Measurements from ENCODE around the gene CALCOCO1. TPM values are rescaled to one million over a fixed set of nuclear protein-coding genes. Genes with fewer than 3 reads are reported as not detected.

The CALCOCO1 gene
- total and polyA plus RNA-seq, 9 donors = 52.2 to 202 (median 142) TPM

DNA sequence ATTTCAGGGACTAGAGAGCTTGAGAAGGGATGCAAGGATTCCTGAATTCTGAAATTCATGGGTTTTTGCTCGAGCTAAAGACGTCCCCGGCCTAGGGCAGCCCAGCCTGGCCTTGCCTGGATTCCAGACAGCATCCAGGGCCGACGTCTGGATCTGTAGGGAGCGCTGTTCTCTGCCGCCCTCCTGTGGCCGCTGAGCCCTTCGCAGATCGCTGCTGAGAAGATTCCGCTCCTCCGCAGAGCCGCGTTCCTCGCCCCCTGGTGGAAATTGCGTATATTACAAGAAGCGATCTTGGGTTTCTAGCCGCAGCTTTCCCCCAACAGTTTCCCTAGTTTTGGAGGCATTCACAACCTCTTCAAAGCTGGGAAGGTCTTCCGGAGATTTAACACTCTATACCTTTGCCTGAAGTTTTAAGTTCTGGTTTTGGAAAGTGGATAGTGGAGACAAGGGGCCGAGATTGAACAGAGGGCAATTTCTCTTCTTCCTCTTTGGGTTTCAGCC lies 19.4 kb upstream of the CALCOCO1 start:
- H3K27me3 ChIP-seq = no peaks in the 10 kb centered on the region
- intact Hi-C loops (cut with DNase I) = loop anchor here in 3 of 4 donors (2.0 to 10.0 kb wide), 2 partner anchors 44 to 202 kb away; no protein-coding TSS in a partner anchor
- WGBS, 3 donors = 1% methylated on average over 20 of the region's 20 CpGs

DNA sequence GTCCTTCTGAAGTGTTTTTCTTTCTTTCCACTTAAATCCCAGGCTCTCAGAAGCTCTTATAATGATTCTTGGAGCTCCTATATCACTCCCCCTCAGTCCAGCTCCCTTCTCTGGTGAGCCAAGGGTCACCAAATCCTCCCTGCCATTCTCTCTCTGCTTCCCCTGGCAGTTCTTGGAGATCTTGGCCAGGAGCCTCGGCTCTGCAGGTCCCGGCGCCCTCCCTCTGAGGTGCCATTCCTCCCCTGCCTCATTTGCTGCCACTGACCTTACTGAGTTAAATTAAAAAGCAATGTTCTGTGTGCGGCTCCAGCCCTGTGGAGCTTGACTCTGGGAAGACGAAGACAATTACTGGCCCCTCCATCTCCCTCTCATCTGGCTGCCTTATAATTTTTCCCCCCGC lies 17.5 kb upstream of the CALCOCO1 start:
- Histone ChIP-seq H3K4me1 (ENCODE audit: insufficient read depth) (peaks cover 4% of the 10 kb centered on the region), H3K9me3 (no peaks in the 10 kb centered on the region), H3K36me3 (no peaks in the 10 kb centered on the region), H3K27me3 (no peaks in the 10 kb centered on the region), H3K4me3 (no peak overlapping the region), H3K27ac (no peak overlapping the region)
- intact Hi-C loops (cut with DNase I) = loop anchor here (5.0 to 10.0 kb wide), 3 partner anchors 42 to 202 kb away; no protein-coding TSS in a partner anchor
- WGBS, 3 donors = 24 to 39% (median 30%) methylated on average over 6 of the region's 6 CpGs
- TF ChIP-seq POLR2A (IDR thresholded peaks at IDR 0.05) = no peak
- no peak for TF ChIP-seq CTCF (IDR thresholded peaks at IDR 0.05)
- no peak for TF ChIP-seq EP300 (IDR thresholded peaks at IDR 0.05)
- DNase-seq = no peak

More for the DNA sequence above, 19.4 kb upstream of the CALCOCO1 start:
- Histone ChIP-seq H3K36me3 (no peaks in the 10 kb centered on the region), H3K9me3 (no peaks in the 10 kb centered on the region), H3K4me3 (no peak overlapping the region), H3K4me1 (ENCODE audit: insufficient read depth) (peaks cover 4% of the 10 kb centered on the region), H3K27ac (no peak overlapping the region)
- DNase-seq = peak; percentile 91 to 97 (median 95)
- TF ChIP-seq EP300 (IDR thresholded peaks at IDR 0.05) (no peak), CTCF (IDR thresholded peaks at IDR 0.05) (peak; percentile 99)

GRCh38 chr12:53744130-53744441 lies 16.8 kb upstream of the CALCOCO1 start:
- TF ChIP-seq POLR2A (IDR thresholded peaks at IDR 0.05) = no peak
- TF ChIP-seq CTCF (IDR thresholded peaks at IDR 0.05) = no peak
- TF ChIP-seq EP300 (IDR thresholded peaks at IDR 0.05) = no peak
- DNase-seq = no peak
- H3K27ac ChIP-seq = no peak overlapping the region
- H3K36me3 ChIP-seq = no peaks in the 10 kb centered on the region
- no peak overlapping the region for H3K4me3 ChIP-seq
- H3K9me3 ChIP-seq = no peaks in the 10 kb centered on the region
- peaks cover 4% of the 10 kb centered on the region for H3K4me1 ChIP-seq (ENCODE audit: insufficient read depth)
- intact Hi-C loops (cut with DNase I) = loop anchor here (5.0 to 10.0 kb wide), 3 partner anchors 42 to 202 kb away; no protein-coding TSS in a partner anchor
- H3K27me3 ChIP-seq = no peaks in the 10 kb centered on the region
- 74 to 87% (median 76%) methylated on average over 1 of the region's 1 CpG for WGBS, 3 donors

DNA sequence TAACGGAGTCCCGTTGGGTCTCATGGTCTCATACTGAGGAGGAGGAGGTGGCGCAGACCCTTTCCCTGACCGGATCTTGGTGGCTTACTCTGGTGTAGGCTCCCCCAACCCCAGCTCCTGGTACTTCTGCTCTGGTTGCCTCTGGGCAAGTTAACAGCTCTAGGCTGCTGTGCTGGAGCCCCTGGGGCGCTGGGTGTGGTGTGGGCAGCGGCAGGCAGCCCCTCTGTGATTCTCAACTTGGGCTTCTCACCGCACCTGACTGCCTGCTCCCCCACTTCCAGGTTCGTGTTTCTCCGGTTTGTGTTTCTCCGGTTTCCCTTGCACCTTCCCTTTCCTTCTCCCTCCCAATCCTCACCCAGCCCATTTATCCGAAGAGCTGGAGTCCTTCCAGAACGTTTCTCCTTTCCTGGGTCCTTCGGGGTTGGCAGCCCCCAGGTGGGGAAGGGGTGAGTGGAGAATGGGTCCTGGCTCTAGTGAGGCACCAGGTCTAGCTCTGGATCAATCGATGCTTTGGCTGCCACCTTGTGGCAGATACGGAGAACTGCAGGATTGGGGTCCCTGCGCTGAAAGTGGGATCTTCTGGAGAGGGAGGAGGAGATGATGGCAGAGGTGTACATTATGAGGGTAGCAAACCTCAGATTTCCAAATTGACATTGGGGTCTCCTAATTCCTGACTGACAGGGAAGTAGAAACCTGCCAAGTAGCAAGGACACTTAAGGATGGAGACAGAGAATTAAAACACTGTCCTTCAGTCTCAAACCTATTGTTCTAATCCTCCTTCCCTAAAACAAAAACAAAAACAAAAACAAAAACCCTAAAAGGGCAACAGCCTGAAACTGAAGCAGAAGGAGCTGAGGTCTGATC lies 16.2 kb upstream of the CALCOCO1 start:
- H3K27ac ChIP-seq = no peak overlapping the region
- peak in 4 of 5 donors; percentile 31 to 71 (median 68) for DNase-seq
- no peak for TF ChIP-seq EP300 (IDR thresholded peaks at IDR 0.05)
- no peak for TF ChIP-seq POLR2A (IDR thresholded peaks at IDR 0.05)
- peak; percentile 80 to 84 (median 80) for TF ChIP-seq CTCF (IDR thresholded peaks at IDR 0.05)
- intact Hi-C loops (cut with DNase I) = loop anchor here (2.0 to 10.0 kb wide), 4 partner anchors 41 to 201 kb away; no protein-coding TSS in a partner anchor
- H3K9me3 ChIP-seq = no peaks in the 10 kb centered on the region
- no peak overlapping the region for H3K4me3 ChIP-seq
- H3K27me3 ChIP-seq = no peaks in the 10 kb centered on the region
- WGBS, 3 donors = 14 to 20% (median 14%) methylated on average over 16 of the region's 16 CpGs
- peaks cover 4% of the 10 kb centered on the region for H3K4me1 ChIP-seq (ENCODE audit: insufficient read depth)
- H3K36me3 ChIP-seq = no peaks in the 10 kb centered on the region
